ENCODE data around the gene HOOK1.

HOOK1 gene

GRCh38 chr1:59767119-59767518 is 47.6 kb upstream of the HOOK1 start:
- Histone ChIP-seq H3K36me3 (ENCODE audit: insufficient read depth, low read length) (no peaks in the 10 kb centered on the region), H4K20me1 (ENCODE audit: insufficient read depth, low read length, poor library complexity, severe bottlenecking) (no peaks in the 10 kb centered on the region), H3K4me3 (ENCODE audit: low read length, poor library complexity, severe bottlenecking) (no peak overlapping the region), H3K9me2 (replicated peaks; ENCODE audit: low read depth, low read length) (no peaks in the 10 kb centered on the region), H3F3A (ENCODE audit: low read depth) (no peaks in the 10 kb centered on the region), H3K27me3 (ENCODE audit: insufficient read depth, low read length, poor library complexity, severe bottlenecking) (no peaks in the 10 kb centered on the region), H3K4me1 (ENCODE audit: insufficient read depth, low read length, poor library complexity, severe bottlenecking) (peaks cover 16% of the 10 kb centered on the region), H3K4me2 (ENCODE audit: low read depth, low read length, poor library complexity, severe bottlenecking) (no peak overlapping the region), H3K79me2 (ENCODE audit: insufficient read depth, low read length) (no peaks in the 10 kb centered on the region), H3K9me3 (ENCODE audit: insufficient read depth, low read depth, low read length) (no peaks in the 10 kb centered on the region), H2AFZ (ENCODE audit: low read length) (no peak overlapping the region), H3K9ac (ENCODE audit: low read depth, low read length, poor library complexity, severe bottlenecking) (no peak overlapping the region)
- TF ChIP-seq CTCF (conservative IDR thresholded peaks at IDR 0.05; ENCODE audit: low read length) = no peak
- no peak for TF ChIP-seq EZH2phosphoT487 (IDR thresholded peaks at IDR 0.05; ENCODE audit: borderline replicate concordance)

- TF ChIP-seq EZH2phosphoT487 (IDR thresholded peaks at IDR 0.05; ENCODE audit: borderline replicate concordance) = no peak
- Histone ChIP-seq H3K36me3 (ENCODE audit: insufficient read depth, low read length) (no peaks in the 10 kb centered on the region), H3K27me3 (ENCODE audit: insufficient read depth, low read length, poor library complexity, severe bottlenecking) (no peaks in the 10 kb centered on the region)
Measured at GRCh38 chr1:59768792-59769735, 45.7 kb upstream of the HOOK1 start.

GRCh38 chr1:59769736-59770095 is 45.0 kb upstream of the HOOK1 start:
- Histone ChIP-seq H2AFZ (ENCODE audit: low read length) (no peak overlapping the region), H3K79me2 (ENCODE audit: insufficient read depth, low read length) (no peaks in the 10 kb centered on the region), H3K36me3 (ENCODE audit: insufficient read depth, low read length) (no peaks in the 10 kb centered on the region), H3K4me2 (ENCODE audit: low read depth, low read length, poor library complexity, severe bottlenecking) (no peak overlapping the region), H4K20me1 (ENCODE audit: insufficient read depth, low read length, poor library complexity, severe bottlenecking) (no peaks in the 10 kb centered on the region), H3F3A (ENCODE audit: low read depth) (no peaks in the 10 kb centered on the region), H3K27me3 (ENCODE audit: insufficient read depth, low read length, poor library complexity, severe bottlenecking) (no peaks in the 10 kb centered on the region), H3K9me2 (replicated peaks; ENCODE audit: low read depth, low read length) (no peaks in the 10 kb centered on the region), H3K9ac (ENCODE audit: low read depth, low read length, poor library complexity, severe bottlenecking) (no peak overlapping the region), H3K9me3 (ENCODE audit: insufficient read depth, low read depth, low read length) (no peaks in the 10 kb centered on the region), H3K4me3 (ENCODE audit: low read length, poor library complexity, severe bottlenecking) (no peak overlapping the region), H3K4me1 (ENCODE audit: insufficient read depth, low read length, poor library complexity, severe bottlenecking) (peaks cover 20% of the 10 kb centered on the region)
- TF ChIP-seq EZH2phosphoT487 (IDR thresholded peaks at IDR 0.05; ENCODE audit: borderline replicate concordance) (no peak), CTCF (conservative IDR thresholded peaks at IDR 0.05; ENCODE audit: low read length) (no peak)

More at GRCh38 chr1:59768792-59769735, 45.7 kb upstream of the HOOK1 start:
- H3K9me3 ChIP-seq (ENCODE audit: insufficient read depth, low read depth, low read length) = no peaks in the 10 kb centered on the region
- H3K9ac ChIP-seq (ENCODE audit: low read depth, low read length, poor library complexity, severe bottlenecking) = no peak overlapping the region
- H3K79me2 ChIP-seq (ENCODE audit: insufficient read depth, low read length) = no peaks in the 10 kb centered on the region
- no peaks in the 10 kb centered on the region for H3F3A ChIP-seq (ENCODE audit: low read depth)
- no peak overlapping the region for H3K4me2 ChIP-seq (ENCODE audit: low read depth, low read length, poor library complexity, severe bottlenecking)
- no peaks in the 10 kb centered on the region for H3K9me2 ChIP-seq (replicated peaks; ENCODE audit: low read depth, low read length)
- peaks cover 20% of the 10 kb centered on the region for H3K4me1 ChIP-seq (ENCODE audit: insufficient read depth, low read length, poor library complexity, severe bottlenecking)
- no peak overlapping the region for H3K4me3 ChIP-seq (ENCODE audit: low read length, poor library complexity, severe bottlenecking)
- no peak overlapping the region for H2AFZ ChIP-seq (ENCODE audit: low read length)
- H4K20me1 ChIP-seq (ENCODE audit: insufficient read depth, low read length, poor library complexity, severe bottlenecking) = no peaks in the 10 kb centered on the region

Measured in Loucy (cell line).